ENCODE measurements around the gene ZDHHC3.

The ZDHHC3 gene

GRCh38 chr3:44976002-44976815 is at the start of gene ZDHHC3, which contains the start of gene EXOSC7:
ZDHHC3 (minus strand) TSS chr3:44976174; CDS start chr3:44959436, 16,738 bp downstream.
EXOSC7 (plus strand) TSS chr3:44976244; CDS start chr3:44976278, 34 bp downstream.
- DNase-seq = peak; percentile 92

GRCh38 chr3:45024542-45025255 is 48.7 kb upstream of the ZDHHC3 start:
- no peak for DNase-seq

- no peak for DNase-seq
These were observed 47.7 kb upstream of the ZDHHC3 start for GRCh38 chr3:45023675-45024074.

- no peak for DNase-seq
These were observed 45.7 kb upstream of the ZDHHC3 start for GRCh38 chr3:45021524-45022297.

- peak; percentile 40 for DNase-seq
These were observed 44.6 kb upstream of the ZDHHC3 start for GRCh38 chr3:45020534-45020933.

- DNase-seq = no peak
These were observed 41.8 kb upstream of the ZDHHC3 start for GRCh38 chr3:45017821-45018220.

- no peak for DNase-seq
These were observed 40.9 kb upstream of the ZDHHC3 start for GRCh38 chr3:45016916-45017315.

- DNase-seq = no peak
These were observed 36.6 kb upstream of the ZDHHC3 start for GRCh38 chr3:45012577-45012976.

- DNase-seq = no peak
These were observed 36.0 kb upstream of the ZDHHC3 start for GRCh38 chr3:45011756-45012508.

- no peak for DNase-seq
These were observed 34.9 kb upstream of the ZDHHC3 start for GRCh38 chr3:45010811-45011333.

GRCh38 chr3:45009868-45010267 is 33.9 kb upstream of the ZDHHC3 start:
- DNase-seq = no peak

GRCh38 chr3:45008117-45008516 is 32.1 kb upstream of the ZDHHC3 start:
- DNase-seq = no peak

- DNase-seq = no peak
These were observed 31.1 kb upstream of the ZDHHC3 start for GRCh38 chr3:45007091-45007490.

- no peak for DNase-seq
These were observed 27.9 kb upstream of the ZDHHC3 start for GRCh38 chr3:45003859-45004258.

GRCh38 chr3:45003406-45003805 is 27.4 kb upstream of the ZDHHC3 start:
- no peak for DNase-seq

GRCh38 chr3:45002720-45003119 is 26.7 kb upstream of the ZDHHC3 start:
- no peak for DNase-seq

GRCh38 chr3:45002139-45002660 is 26.2 kb upstream of the ZDHHC3 start:
- no peak for DNase-seq

GRCh38 chr3:45001738-45002137 is 25.8 kb upstream of the ZDHHC3 start:
- no peak for DNase-seq

- no peak for DNase-seq
These were observed 24.8 kb upstream of the ZDHHC3 start for GRCh38 chr3:45000823-45001222.

GRCh38 chr3:44999782-45000181 is 23.8 kb upstream of the ZDHHC3 start:
- DNase-seq = no peak

- no peak for DNase-seq
These were observed 20.6 kb upstream of the ZDHHC3 start for GRCh38 chr3:44996556-44996969.

Measured in CD4-positive, alpha-beta T cell treated with Interleukin-6 for 4 hours (primary cell).